GM18867 (cell line): ENCODE measurements around the gene GNPAT.
A peak's percentile ranks its signal among the peaks of the same experiment; 100 is the strongest.

Experiments used
- ATAC-seq: cut with Tn5 transposase; IDR thresholded peaks from one replicate; pipeline ENCODE4 v1.9.1; 2021; ENCODE audit warnings: mild to moderate bottlenecking, moderate library complexity; ENCODE audit not compliant: unreplicated experiment

GNPAT gene

GRCh38 chr1:231313661-231314060, 72.6 kb downstream of the GNPAT start:
- no peak for ATAC-seq

GRCh38 chr1:231315887-231316286, 74.9 kb downstream of the GNPAT start:
- ATAC-seq: peak; percentile 80

- no peak for ATAC-seq
Measured at GRCh38 chr1:231317306-231318014, 76.4 kb downstream of the GNPAT start.

GRCh38 chr1:231318015-231318355, 77.0 kb downstream of the GNPAT start:
- no peak for ATAC-seq

GRCh38 chr1:231318568-231318967, 77.6 kb downstream of the GNPAT start:
- ATAC-seq: no peak

GRCh38 chr1:231319080-231319479, 78.1 kb downstream of the GNPAT start:
- ATAC-seq: no peak

GRCh38 chr1:231322880-231323530, 82.0 kb downstream of the GNPAT start:
- no peak for ATAC-seq

- no peak for ATAC-seq
Measured at GRCh38 chr1:231324660-231325059, 83.6 kb downstream of the GNPAT start.

- no peak for ATAC-seq
Measured at GRCh38 chr1:231326248-231326647, 85.2 kb downstream of the GNPAT start.
